ENCODE measurements around the gene SBNO2. TPM values are rescaled to one million over a fixed set of nuclear protein-coding genes. Genes with fewer than 3 reads are reported as not detected.

SBNO2 gene
- total and polyA plus RNA-seq, 12 donors, result 12.6 to 61.3 (median 16.1) TPM

- WGBS, 2 donors, result 93 to 95% methylated on average over 45 to 46 of the region's 46 CpGs
These were observed 17.0 kb downstream of the SBNO2 start for GRCh38 chr19:1156830-1157615.

DNA sequence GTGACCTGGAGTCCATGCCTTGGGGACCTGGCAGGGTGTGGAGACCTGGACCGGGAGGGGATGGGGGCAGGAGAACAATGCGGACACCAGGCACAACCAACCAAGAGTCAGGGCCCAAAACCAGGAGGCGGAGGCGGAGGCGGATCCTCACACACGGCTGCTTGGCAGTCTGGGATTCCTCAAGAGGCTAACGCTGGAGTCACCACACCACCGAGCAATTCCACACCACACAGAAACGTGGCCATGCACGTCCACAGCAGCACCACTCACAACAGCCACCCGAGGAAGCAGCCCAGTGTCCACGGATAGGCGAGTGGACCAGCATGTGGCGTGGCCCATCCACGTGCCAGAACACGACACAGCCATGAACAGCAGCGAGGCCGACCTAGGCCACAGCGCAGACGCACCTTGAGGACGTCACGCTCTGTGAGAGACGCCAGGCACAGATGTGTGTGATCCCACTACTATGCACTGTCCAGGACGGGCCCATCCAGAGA, 17.7 kb downstream of the SBNO2 start:
- intact Hi-C loops (cut with DNase I), result no loop called here
- Histone ChIP-seq H3K27me3 (no peaks in the 10 kb centered on the region), H3K27ac (peak overlapping the region in 6 of 10 donors; percentile 68 to 93 (median 83)), H3K9me3 (no peaks in the 10 kb centered on the region), H3K4me3 (no peak overlapping the region), H3K36me3 (peaks cover 0 to 40% (median 0%) of the 10 kb centered on the region in 9 donors), H3K4me1 (peaks cover 29 to 54% (median 46%) of the 10 kb centered on the region in 9 donors)
- ATAC-seq (no peak), DNase-seq (no peak)
- TF ChIP-seq, protein P1, sequence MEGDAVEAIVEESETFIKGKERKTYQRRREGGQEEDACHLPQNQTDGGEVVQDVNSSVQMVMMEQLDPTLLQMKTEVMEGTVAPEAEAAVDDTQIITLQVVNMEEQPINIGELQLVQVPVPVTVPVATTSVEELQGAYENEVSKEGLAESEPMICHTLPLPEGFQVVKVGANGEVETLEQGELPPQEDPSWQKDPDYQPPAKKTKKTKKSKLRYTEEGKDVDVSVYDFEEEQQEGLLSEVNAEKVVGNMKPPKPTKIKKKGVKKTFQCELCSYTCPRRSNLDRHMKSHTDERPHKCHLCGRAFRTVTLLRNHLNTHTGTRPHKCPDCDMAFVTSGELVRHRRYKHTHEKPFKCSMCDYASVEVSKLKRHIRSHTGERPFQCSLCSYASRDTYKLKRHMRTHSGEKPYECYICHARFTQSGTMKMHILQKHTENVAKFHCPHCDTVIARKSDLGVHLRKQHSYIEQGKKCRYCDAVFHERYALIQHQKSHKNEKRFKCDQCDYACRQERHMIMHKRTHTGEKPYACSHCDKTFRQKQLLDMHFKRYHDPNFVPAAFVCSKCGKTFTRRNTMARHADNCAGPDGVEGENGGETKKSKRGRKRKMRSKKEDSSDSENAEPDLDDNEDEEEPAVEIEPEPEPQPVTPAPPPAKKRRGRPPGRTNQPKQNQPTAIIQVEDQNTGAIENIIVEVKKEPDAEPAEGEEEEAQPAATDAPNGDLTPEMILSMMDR (IDR thresholded peaks at IDR 0.05), result no peak
- WGBS, 2 donors, result 92% methylated on average over 24 of the region's 24 CpGs

More at GRCh38 chr19:1156830-1157615, 17.0 kb downstream of the SBNO2 start:
- ATAC-seq (no peak), DNase-seq (no peak)
- intact Hi-C loops (cut with DNase I), result no loop called here
- H3K9me3 ChIP-seq, result no peaks in the 10 kb centered on the region
- peaks cover 0 to 35% (median 0%) of the 10 kb centered on the region in 9 donors for H3K36me3 ChIP-seq
- no peak overlapping the region for H3K4me3 ChIP-seq
- H3K4me1 ChIP-seq, result peaks cover 24 to 52% (median 39%) of the 10 kb centered on the region in 9 donors
- TF ChIP-seq, protein P1 (IDR thresholded peaks at IDR 0.05), result no peak
- peak overlapping the region in 1 of 10 donors; percentile 93 for H3K27ac ChIP-seq
- H3K27me3 ChIP-seq, result no peaks in the 10 kb centered on the region

- Histone ChIP-seq H3K27me3 (no peaks in the 10 kb centered on the region), H3K4me3 (peak overlapping the region in 6 of 10 donors; percentile 8 to 54 (median 32)), H3K36me3 (peaks cover 0 to 47% (median 0%) of the 10 kb centered on the region in 9 donors), H3K9me3 (no peaks in the 10 kb centered on the region), H3K27ac (peak overlapping the region in 9 of 10 donors; percentile 68 to 93 (median 77)), H3K4me1 (peaks cover 29 to 61% (median 53%) of the 10 kb centered on the region in 9 donors)
- 73 to 79% methylated on average over 29 of the region's 29 CpGs for WGBS, 2 donors
- peak in 5 of 8 donors; percentile 1 to 19 (median 3) for ATAC-seq
- TF ChIP-seq, protein P1 (IDR thresholded peaks at IDR 0.05), result no peak
- intact Hi-C loops (cut with DNase I), result no loop called here
- DNase-seq, result no peak
These were observed 18.4 kb downstream of the SBNO2 start for GRCh38 chr19:1155352-1156304.

Measured in heart right ventricle (tissue), 16 donors.